ACC112 (cell line): Measurements from ENCODE around the gene PRKCB.

ENCODE experiments used
- H2AFZ ChIP-seq: fragments of 200-600 bp; sonication (generic); one replicate; pipeline ENCODE4 v1.6.0; 2017; ENCODE audit warnings: antibody characterized with exemption, low read length; ENCODE audit not compliant: unreplicated experiment
- H3K27ac ChIP-seq: fragments of 200-600 bp; sonication (generic); 2 replicates; pipeline ENCODE4 v1.5.1; 2014; ENCODE audit warnings: low read depth, mild to moderate bottlenecking, antibody characterized with exemption, low read length, moderate library complexity
- H3K27me3 ChIP-seq: fragments of 200-600 bp; sonication (generic); 2 replicates; pipeline ENCODE4 v1.6.1; 2014; ENCODE audit warnings: mild to moderate bottlenecking, antibody characterized with exemption, low read length, moderate library complexity, mixed read lengths; ENCODE audit not compliant: insufficient read depth
- H3K36me3 ChIP-seq: fragments of 200-600 bp; sonication (generic); 2 replicates; pipeline ENCODE4 v1.6.1; 2016; ENCODE audit warnings: mild to moderate bottlenecking, antibody characterized with exemption, low read length, moderate library complexity, mixed read lengths; ENCODE audit not compliant: insufficient read depth
- H3K4me1 ChIP-seq: fragments of 200-600 bp; sonication (generic); one replicate; pipeline ENCODE4 v1.6.1; 2016; ENCODE audit warnings: low read length, mixed read lengths; ENCODE audit not compliant: insufficient read depth, unreplicated experiment, control insufficient read depth
- H3K4me3 ChIP-seq: fragments of 200-600 bp; sonication (generic); 2 replicates; pipeline ENCODE4 v1.5.1; 2014; ENCODE audit warnings: mild to moderate bottlenecking, low read depth, low read length
- H3K79me2 ChIP-seq: fragments of 200-600 bp; sonication (generic); one replicate; pipeline ENCODE4 v1.6.0; 2016; ENCODE audit warnings: low read length; ENCODE audit not compliant: control insufficient read depth, unreplicated experiment, insufficient read depth

PRKCB gene

DNA sequence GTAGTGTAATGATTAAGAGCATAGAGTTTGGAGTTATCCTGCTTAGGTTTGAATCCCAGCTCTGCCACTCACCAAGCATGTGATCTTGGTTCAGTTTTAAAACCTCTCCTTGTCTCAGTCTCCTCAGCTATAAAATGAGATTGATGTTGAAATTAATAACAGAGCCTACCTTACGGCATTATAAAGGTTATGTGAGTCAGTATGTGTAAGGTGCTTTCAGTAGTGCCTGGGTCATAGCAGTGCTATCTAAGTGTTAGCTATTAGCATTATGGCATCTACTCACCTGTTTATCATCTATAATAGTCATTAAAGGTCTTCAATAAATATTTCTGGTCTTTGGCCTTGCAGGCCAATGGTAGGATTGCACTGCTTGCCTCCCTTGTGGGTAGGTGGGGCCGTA is 53.4 kb downstream of the PRKCB start:
- H3K36me3 ChIP-seq: no peaks in the 10 kb centered on the region
- no peaks in the 10 kb centered on the region for H3K79me2 ChIP-seq
- H3K27ac ChIP-seq: no peak overlapping the region
- H3K27me3 ChIP-seq: no peaks in the 10 kb centered on the region
- H3K4me1 ChIP-seq: no peaks in the 10 kb centered on the region
- H2AFZ ChIP-seq: no peak overlapping the region
- no peak overlapping the region for H3K4me3 ChIP-seq

GRCh38 chr16:23893986-23894385 is 58.2 kb downstream of the PRKCB start:
- Histone ChIP-seq H3K27me3 (no peaks in the 10 kb centered on the region), H3K27ac (no peak overlapping the region), H2AFZ (no peak overlapping the region), H3K4me1 (no peaks in the 10 kb centered on the region), H3K4me3 (no peak overlapping the region), H3K79me2 (no peaks in the 10 kb centered on the region), H3K36me3 (no peaks in the 10 kb centered on the region)

GRCh38 chr16:23895052-23895451 is 59.3 kb downstream of the PRKCB start:
- H3K36me3 ChIP-seq: no peaks in the 10 kb centered on the region
- H2AFZ ChIP-seq: no peak overlapping the region
- no peaks in the 10 kb centered on the region for H3K79me2 ChIP-seq
- H3K27me3 ChIP-seq: no peaks in the 10 kb centered on the region
- no peak overlapping the region for H3K27ac ChIP-seq
- H3K4me1 ChIP-seq: no peaks in the 10 kb centered on the region
- H3K4me3 ChIP-seq: no peak overlapping the region

- H3K36me3 ChIP-seq: no peaks in the 10 kb centered on the region
- H3K27ac ChIP-seq: no peak overlapping the region
- H3K4me3 ChIP-seq: no peak overlapping the region
- H3K4me1 ChIP-seq: no peaks in the 10 kb centered on the region
- no peaks in the 10 kb centered on the region for H3K27me3 ChIP-seq
- no peaks in the 10 kb centered on the region for H3K79me2 ChIP-seq
- H2AFZ ChIP-seq: no peak overlapping the region
Measured at GRCh38 chr16:23896832-23897821, 61.3 kb downstream of the PRKCB start.

DNA sequence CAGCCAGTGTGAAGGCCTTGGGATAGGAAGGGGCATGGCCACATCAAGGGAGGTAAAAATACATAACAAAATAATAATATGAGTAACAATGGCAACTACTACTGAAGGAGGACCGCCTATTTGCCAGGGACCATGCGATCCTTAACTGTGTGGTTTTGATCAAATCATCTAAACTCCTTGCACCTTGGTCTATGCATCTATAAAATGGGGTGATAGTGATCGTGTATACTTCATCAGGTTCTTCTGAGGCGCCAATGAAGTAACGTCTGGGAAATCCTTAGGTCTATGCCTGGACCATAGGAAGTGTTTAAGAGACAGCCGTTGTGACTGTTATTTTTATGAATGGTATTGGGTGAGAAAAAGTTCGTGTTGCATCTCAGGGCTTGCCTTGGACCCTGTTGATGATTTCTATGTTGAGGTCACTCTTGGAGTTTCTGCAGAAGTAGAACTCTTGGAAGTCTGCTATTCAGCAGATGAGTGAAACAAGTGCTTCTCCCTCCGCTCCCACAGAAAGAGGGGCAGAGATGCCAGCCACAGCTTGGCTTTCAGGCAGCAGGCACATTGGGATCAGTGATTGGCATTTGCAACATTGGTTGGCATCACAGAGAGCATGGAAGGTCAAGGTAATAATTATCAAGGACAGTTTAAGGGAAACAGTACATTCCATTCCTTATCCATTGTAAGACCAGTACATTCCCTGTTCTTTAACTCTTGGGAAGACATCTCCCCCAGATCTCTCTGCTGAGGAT is 63.1 kb downstream of the PRKCB start:
- H2AFZ ChIP-seq: no peak overlapping the region
- H3K27ac ChIP-seq: no peak overlapping the region
- no peaks in the 10 kb centered on the region for H3K79me2 ChIP-seq
- no peaks in the 10 kb centered on the region for H3K27me3 ChIP-seq
- no peaks in the 10 kb centered on the region for H3K4me1 ChIP-seq
- H3K36me3 ChIP-seq: no peaks in the 10 kb centered on the region
- no peak overlapping the region for H3K4me3 ChIP-seq

DNA sequence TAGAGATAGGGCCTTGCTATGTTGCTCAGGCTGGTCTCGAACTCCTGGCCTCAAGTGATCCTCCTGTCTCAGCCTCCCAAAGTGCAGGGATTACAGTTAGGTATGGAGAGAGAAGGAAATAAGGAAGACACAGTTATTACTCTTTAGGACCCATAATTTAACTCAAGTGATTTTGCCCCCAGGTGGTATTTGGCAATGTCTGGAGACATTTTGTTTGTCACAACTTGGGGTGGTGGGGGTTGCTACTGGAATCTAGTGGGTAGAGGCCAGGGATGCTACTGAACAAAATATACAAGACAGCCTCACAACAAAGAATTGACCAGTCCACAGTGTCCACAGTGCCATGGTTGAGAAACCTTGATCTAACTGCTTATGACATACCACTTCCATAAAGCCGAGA is 64.1 kb downstream of the PRKCB start:
- no peak overlapping the region for H3K4me3 ChIP-seq
- H3K4me1 ChIP-seq: no peaks in the 10 kb centered on the region
- no peaks in the 10 kb centered on the region for H3K27me3 ChIP-seq
- H2AFZ ChIP-seq: no peak overlapping the region
- H3K79me2 ChIP-seq: no peaks in the 10 kb centered on the region
- H3K27ac ChIP-seq: no peak overlapping the region
- no peaks in the 10 kb centered on the region for H3K36me3 ChIP-seq

DNA sequence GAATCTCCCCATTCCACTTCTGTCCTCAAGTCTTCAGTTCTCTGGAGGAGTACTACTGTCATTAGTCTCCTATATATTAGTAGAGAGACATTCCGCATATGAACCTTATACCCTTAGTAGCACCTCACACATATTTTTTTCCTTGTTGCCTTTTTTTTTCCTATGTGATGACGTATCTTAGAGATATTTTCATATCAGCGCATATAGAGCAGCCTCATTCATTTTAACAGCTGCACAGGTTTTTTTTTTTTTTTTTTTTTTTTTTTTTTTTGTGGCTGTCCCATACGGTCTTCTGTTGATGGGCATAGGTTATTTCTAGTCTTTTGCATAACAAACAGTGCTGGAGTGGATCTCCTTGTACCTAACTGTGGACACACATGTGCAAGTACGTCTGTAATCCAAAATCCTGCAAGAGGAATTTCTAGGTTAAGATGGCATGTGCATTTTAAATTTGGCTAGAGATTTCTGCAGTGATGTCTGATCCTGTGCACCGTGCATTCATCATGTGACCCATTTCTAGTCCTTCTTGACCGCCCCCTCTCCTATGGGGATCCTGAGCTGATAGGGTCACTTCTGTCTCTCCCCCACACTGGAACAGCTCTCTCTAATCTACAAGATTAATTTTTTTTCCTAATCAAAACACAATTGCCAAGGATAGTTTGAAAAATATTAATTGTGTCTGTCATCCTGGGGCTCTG is 64.8 kb downstream of the PRKCB start:
- Histone ChIP-seq H3K4me3 (no peak overlapping the region), H3K79me2 (no peaks in the 10 kb centered on the region), H3K36me3 (no peaks in the 10 kb centered on the region), H2AFZ (no peak overlapping the region), H3K4me1 (no peaks in the 10 kb centered on the region), H3K27me3 (no peaks in the 10 kb centered on the region), H3K27ac (no peak overlapping the region)

- H2AFZ ChIP-seq: no peak overlapping the region
- no peak overlapping the region for H3K27ac ChIP-seq
- no peaks in the 10 kb centered on the region for H3K4me1 ChIP-seq
- no peak overlapping the region for H3K4me3 ChIP-seq
- H3K79me2 ChIP-seq: no peaks in the 10 kb centered on the region
- H3K27me3 ChIP-seq: no peaks in the 10 kb centered on the region
- H3K36me3 ChIP-seq: no peaks in the 10 kb centered on the region
Measured at GRCh38 chr16:23901178-23902033, 65.6 kb downstream of the PRKCB start.

- H3K27ac ChIP-seq: no peak overlapping the region
Measured at GRCh38 chr16:23902034-23902747, 66.4 kb downstream of the PRKCB start.

More at GRCh38 chr16:23902034-23902747, 66.4 kb downstream of the PRKCB start:
- Histone ChIP-seq H3K27me3 (no peaks in the 10 kb centered on the region), H3K4me3 (no peak overlapping the region), H3K4me1 (no peaks in the 10 kb centered on the region), H3K79me2 (no peaks in the 10 kb centered on the region), H3K36me3 (no peaks in the 10 kb centered on the region), H2AFZ (no peak overlapping the region)
